Measurements from ENCODE around the gene IFTAP.

DNA sequence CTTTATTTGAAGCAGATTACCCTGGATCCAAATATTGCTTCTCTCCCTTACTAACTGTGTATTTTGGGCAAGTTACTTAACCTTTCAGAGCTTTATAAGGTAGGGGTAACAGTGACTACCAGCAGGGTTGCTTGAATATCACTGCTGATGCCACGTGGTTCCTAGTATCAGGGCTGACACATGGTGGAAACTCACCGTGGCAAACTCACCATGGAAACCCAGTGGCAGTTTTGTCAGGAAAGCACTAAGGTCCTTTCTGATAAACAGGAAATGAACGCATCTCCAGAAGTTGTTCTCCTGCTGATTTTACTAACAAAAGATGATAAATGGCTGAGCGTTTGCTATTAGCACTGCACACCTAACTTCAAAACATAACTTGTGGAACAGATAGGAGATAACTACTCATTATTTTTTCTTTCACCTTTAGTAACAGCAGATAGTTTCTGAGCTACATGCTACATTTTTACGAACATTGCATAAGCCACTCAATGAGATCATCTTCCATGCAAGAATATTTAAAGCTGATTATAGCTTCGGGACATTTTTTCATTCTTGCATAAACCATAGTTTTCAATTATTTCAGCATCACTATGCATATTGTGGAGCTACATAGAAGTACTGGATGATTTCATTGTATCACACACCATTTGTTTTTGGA is 63.4 kb downstream of the IFTAP start:
- TF ChIP-seq, protein P1, sequence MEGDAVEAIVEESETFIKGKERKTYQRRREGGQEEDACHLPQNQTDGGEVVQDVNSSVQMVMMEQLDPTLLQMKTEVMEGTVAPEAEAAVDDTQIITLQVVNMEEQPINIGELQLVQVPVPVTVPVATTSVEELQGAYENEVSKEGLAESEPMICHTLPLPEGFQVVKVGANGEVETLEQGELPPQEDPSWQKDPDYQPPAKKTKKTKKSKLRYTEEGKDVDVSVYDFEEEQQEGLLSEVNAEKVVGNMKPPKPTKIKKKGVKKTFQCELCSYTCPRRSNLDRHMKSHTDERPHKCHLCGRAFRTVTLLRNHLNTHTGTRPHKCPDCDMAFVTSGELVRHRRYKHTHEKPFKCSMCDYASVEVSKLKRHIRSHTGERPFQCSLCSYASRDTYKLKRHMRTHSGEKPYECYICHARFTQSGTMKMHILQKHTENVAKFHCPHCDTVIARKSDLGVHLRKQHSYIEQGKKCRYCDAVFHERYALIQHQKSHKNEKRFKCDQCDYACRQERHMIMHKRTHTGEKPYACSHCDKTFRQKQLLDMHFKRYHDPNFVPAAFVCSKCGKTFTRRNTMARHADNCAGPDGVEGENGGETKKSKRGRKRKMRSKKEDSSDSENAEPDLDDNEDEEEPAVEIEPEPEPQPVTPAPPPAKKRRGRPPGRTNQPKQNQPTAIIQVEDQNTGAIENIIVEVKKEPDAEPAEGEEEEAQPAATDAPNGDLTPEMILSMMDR (conservative IDR thresholded peaks at IDR 0.05; ENCODE audit: low read length) = no peak
- no peak for TF ChIP-seq EZH2phosphoT487 (IDR thresholded peaks at IDR 0.05; ENCODE audit: borderline replicate concordance, low read depth, low read length)

Measured in OCI-LY7 (cell line).